HG02852 (cell line): ENCODE measurements around the gene NANOS1.

Experiments
- ATAC-seq: cut with Tn5 transposase; IDR thresholded peaks from one replicate; pipeline ENCODE4 v1.9.1; 2021; ENCODE audit warnings: mild to moderate bottlenecking, moderate library complexity; ENCODE audit not compliant: unreplicated experiment

NANOS1 gene, protein sequence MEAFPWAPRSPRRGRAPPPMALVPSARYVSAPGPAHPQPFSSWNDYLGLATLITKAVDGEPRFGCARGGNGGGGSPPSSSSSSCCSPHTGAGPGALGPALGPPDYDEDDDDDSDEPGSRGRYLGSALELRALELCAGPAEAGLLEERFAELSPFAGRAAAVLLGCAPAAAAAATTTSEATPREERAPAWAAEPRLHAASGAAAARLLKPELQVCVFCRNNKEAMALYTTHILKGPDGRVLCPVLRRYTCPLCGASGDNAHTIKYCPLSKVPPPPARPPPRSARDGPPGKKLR

DNA sequence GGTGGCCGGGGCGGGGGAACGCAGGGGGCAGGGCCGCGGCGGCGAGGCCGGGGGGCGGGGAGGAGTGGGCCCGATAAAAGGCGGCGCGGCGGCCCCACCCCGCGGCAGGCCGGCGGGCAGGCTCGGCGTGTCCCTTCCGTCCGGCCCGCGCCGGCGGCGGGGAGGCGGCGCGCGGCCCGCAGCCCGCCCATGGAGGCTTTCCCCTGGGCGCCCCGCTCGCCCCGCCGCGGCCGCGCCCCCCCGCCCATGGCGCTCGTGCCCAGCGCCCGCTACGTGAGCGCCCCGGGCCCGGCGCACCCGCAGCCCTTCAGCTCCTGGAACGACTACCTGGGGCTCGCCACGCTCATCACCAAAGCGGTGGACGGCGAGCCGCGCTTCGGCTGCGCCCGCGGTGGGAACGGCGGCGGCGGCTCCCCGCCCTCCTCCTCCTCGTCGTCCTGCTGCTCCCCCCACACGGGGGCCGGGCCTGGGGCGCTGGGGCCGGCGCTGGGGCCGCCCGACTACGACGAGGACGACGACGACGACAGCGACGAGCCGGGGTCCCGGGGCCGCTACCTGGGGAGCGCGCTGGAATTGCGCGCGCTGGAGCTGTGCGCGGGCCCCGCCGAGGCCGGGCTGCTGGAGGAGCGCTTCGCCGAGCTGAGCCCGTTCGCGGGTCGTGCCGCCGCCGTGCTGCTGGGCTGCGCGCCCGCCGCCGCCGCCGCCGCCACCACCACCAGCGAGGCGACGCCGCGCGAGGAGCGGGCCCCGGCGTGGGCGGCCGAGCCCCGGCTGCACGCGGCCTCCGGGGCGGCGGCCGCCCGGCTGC lies at the start of gene NANOS1:
Gene NANOS1 (plus strand): TSS at position 102 of the 808 bp plus-strand sequence. CDS start 88 bp downstream, at position 190.
- peak; percentile 23 for ATAC-seq

DNA sequence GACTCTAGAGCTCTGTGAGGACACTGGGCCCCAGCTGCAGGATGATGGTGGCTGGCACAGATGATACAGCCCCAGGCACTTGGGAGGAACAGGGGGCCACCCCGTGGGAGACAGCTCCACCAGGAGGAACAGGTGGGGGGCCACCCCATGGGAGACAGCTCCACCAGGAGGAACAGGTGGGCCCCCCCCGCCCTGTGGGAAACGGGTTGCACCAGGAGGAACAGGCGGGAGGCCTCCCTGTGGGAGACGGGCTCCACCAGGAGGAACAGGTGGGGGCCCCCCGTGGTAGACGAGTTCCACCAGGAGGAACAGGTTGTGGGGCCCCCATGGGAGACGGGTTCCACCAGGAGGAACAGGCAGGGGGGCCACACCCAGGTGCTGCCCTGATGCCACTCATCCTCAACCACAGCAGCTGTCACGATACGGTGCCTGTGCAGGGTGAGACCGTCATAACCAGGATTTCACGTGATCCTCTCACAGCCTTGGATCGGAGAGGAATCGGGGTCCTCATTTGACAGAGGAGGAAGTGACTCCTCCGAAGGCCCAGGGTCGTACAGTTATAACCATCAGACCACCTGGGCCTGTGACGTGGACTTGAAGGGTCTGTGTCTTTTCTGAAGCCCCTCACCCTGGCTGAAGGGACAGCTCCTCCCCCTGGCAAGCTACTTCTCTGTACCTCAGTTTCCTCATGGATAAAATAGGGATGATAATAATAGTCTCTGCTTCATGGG lies 49.2 kb upstream of the NANOS1 start:
- ATAC-seq, result no peak

DNA sequence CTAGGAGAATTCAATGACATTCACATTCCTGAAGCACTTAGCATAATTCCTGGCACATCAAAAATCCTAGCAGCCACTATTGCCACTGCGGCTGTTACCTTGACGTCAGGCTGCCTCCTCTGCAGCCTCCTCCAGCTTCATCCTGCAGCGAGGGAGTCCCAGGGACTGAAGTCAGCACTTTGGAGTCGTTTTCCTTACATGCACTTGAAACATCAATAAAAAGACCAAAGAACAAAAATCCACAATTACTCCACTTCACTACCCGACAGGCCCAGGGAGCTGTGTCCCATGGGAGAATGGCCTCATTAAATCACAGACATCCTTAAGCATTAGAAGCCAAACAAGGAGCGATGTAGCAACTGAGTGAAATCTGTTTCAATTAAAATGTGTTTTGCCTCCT lies 48.6 kb upstream of the NANOS1 start:
- ATAC-seq, result no peak

DNA sequence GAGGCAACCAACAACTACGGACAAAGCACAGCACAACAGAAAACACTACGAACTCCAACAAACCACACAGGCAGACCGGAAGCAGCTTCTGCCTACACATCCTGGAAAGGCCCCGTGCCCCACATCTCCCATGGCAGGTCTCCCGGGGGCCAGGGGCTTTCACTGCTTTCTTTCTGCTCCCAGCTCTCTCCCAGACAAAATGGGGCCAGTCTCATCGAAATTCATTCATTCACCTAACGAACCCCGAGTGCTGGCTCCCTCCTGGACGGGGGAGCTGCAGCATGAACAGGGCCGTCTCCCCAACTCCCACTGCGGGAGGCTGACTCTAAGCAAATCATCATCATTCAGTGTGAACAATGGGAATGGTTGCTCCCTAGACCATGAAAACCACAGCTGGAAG lies 47.6 kb upstream of the NANOS1 start:
- ATAC-seq, result no peak

DNA sequence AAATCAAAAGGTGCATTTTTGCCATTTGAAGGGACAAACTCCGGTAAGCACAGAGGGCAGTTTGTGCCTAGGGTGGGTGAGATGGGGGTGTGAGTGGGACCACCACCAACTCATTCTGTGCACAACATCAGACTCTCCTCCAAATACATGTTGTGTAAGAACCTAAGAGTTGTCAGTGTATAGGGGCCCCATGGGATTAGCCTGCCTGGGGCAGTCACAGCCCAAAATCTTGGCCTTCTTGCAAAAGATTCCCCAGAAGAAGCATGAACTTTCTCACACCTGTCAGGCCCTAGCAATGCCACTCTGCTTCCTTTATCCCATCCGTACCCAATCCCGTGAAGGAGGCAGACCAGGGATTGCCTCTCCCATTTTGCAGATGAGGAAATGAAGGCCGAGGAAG lies 47.1 kb upstream of the NANOS1 start:
- no peak for ATAC-seq

DNA sequence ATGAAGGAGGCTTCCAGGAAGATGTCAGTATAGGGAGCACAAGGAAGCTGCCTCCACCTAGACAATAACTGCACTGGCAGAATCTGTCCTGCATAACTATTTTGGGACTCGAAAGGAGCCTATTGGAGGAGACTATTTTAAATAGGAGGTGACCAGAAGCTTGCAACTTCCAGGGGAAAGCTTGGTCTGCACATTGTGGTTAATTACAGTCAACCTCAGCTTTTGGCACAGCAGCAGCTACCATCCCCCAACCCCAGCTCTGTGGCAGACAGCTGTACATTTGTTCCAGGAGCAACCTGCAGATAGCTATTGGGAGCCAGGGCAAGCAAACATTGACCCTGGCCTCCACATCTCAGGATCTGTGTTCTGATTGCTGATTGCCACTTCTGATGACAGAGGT lies 46.3 kb upstream of the NANOS1 start:
- no peak for ATAC-seq

DNA sequence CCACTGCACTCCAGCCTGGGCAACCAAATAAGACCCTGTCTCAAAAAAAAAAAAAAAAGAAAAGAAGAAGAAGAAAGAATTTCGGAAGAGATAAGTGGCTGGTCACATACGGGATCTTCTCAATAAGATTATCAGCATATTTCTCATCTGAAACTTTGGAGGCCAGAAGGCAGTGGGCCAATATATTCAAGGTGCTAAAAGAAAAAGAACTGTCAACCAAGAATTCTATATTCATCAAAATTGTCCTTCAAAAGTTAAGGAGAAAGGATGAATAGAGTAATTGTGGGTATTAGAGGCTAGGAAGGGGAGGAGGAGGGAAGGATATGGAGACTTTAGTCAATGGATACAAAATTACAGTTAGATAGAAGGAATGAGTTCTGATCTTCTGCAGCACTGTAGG lies 43.9 kb upstream of the NANOS1 start:
- no peak for ATAC-seq

DNA sequence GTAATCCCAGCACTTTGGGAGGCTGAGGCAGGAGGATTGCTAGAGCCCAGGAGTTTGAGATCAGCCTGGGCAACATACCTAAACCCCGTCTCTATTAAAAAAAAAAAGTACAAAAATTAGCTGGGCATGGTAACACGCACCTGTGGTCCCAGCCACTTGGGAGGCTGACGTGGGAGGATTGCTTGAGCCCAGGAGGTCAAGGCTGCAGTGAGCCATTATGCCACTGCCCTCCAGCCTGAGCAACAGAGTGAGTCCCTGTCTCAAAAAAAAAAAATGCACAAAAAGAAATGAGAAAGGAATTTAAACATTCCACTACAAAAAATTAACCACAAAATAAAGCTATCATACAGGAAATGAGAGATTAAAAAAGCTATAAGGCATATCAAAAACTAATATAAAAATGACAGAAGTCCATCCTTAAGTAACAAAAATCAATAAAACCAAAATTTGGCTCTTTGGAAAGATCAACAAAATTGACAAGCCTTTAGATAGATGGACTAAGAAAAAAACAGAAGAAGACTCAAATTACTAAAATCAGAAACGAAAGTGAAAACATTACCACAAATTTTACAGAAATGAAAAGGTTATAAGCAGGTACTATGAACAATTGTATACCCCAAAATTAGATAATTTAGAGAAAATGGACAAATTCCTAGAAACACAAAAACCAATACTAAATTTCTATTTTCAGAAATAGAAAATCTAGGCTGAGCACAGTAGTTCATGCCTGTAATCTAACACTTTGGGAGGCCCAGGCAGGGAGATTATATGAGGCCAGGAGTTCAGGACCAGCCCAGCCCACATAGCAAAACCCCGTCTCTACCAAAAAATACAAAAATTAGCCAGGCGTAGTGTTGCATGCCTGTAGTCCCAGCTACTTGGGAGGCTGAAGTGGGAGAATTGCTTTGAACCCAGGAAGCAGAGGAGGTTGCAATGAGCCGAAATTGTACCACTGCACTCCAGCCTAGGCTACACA lies 42.4 kb upstream of the NANOS1 start:
- ATAC-seq, result peak; percentile 89

DNA sequence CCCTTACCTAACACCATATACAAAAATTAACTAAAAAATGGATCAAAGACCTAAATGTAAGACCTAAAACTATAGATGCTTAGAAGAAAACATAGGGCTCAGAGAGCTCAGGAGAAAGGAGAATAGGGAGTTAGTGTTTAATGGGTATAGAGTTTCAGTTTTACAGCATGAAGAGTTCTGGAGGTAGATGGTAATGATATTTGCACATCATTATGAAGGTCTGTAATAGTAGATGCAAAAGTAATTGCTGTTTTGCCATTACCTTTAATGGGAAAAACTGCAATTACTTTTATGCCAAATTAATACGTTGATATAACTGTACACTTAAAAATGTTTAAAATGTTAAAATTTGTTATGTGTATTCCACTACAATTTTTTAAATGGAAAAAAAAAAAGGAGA lies 39.2 kb upstream of the NANOS1 start:
- ATAC-seq, result no peak

DNA sequence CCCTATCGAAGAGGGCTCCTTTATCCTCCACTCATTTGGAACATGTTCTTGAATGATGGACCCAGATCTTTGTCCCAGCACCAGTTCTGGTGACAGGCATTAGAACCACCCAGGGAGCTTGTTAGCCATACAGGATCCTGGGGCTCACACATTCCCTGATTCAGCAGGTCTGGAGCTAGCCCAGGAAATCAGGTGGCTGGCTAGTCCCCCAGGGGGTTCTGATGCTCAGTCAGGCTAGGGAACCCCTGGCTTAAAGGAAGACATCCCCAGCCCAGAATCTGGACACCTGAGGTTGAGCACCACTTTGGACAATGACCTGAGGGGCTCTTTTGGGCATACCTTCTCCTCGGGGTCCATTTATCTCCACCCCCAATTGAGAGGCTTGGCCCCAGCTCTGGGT lies 37.0 kb upstream of the NANOS1 start:
- no peak for ATAC-seq

DNA sequence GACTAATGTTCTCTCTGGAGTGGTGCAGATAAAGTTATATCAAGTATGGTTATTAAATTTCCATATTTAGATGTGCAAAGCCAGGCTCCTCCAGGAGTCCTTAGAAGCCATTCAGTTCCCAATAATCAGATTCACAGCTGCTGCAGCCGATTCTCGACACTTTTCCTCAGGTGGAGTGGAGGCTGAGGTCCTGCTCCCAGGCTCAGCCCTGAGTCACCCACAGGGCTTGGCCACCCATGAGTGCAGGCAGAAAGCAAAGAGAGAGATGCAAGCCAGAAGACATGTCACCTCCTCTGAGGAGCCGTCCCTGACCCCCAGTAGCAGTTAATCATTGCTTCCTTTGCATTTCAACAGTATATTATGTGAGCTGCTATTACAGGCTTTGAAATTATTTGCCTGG lies 36.3 kb upstream of the NANOS1 start:
- no peak for ATAC-seq

DNA sequence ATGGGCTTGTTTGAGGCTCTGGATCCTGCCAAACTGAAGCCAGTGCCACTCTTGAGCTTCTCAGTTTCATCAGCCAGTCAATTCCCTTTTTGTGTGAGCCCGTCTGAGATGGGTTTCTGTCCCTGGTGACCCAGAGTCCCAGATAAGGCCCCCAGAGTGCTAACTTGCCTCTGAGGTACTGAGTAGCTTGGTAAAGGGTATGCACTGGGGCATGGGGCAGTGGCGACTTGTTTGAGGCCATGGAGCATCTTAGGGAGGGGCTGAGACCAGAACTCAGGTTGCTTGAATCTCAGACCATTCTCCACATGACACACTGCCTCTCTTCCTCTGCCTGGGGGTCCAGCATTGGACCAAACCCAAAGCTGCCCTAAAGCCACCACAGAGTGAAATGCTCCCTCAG lies 35.2 kb upstream of the NANOS1 start:
- ATAC-seq, result no peak

DNA sequence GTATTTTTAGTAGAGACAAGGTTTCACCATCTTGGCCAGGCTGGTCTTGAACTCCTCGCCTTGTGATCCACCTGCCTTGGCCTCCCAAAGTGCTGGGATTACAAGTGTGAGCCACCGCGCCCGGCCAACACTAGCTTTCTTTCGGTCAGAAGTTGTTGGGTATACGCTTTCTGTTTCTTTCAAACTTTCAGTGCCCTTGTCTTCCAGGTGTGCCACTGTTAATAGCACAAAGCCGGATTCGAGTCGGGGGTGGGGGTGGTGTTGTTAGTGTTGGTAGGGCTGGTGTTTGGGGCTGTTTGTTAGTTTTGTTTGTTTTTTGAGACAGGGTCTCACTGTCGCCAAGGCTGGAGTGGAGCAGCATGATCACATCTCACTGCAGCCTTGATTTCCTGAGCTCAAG lies 33.8 kb upstream of the NANOS1 start:
- ATAC-seq, result no peak

DNA sequence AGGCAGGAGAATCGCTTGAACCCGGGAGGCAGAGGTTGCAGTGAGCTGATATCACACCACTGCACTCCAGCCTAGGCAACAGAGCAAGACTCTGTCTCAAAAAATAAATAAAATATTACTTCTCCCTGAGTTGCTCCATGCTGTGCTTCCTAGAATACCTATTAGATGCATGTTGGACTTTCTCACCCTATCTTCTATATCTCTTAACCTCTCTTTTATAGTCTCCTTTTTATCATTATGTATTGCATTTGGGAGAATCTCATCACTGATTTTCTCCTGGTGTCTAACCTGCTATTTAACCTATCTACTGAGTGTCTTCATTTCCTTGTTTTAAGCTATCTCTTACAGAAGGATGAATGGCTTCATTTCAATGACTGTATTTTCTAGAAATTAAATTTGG lies 32.1 kb upstream of the NANOS1 start:
- no peak for ATAC-seq

DNA sequence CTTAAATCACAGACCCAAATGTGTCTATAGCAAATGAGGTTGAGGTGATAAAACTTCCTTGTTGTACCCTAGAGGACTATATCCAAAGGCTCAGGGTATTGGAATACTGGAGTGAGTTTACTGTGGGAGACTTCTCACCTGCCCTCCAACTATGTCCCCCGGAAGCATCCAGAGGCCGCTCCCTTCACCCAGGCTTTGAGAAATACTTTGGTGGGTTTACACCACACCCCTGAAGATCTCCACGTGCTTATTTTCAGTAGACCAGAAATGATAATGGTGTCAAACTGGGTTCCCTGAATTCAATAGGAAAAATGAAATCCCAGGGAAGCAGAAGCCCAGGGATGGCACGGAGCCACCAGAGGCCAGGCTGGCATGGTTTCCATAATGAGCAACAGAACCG lies 31.3 kb upstream of the NANOS1 start:
- no peak for ATAC-seq

DNA sequence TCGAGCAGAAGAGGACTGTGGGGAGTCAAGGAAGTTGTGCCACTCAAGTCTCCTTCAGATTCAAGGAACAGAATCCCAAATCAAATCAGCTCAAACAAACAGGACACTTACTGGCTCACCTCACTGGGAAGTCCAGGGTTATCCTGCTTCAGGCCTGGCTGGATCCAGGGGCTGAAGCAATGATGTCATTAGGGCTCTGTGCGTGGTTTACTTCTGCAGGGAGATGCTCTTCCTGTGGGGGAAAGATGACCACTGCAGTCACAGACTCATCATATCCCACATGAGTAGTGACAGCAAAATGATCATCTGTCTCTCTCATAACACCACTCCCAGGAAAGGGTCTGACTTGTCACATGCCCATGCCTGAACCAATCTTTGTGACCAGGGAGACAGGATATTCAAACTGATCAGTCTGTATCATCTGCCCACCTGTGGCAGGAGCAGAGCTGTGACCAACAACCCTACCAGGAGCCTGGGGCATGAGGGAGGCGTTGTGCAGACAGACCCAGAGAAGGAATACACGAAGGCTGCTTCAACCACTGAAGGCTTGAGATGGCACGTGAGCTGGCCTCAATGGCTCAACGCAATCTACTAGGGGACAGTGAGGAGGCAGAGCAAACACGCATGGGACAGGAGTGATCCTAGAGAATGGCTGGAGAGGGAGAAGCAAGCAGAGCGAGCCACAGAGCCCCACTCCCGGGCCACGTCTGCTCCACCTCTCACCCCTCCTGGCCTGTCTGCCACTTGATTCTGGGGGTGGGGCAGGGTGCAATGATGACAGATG lies 27.6 kb upstream of the NANOS1 start:
- no peak for ATAC-seq

DNA sequence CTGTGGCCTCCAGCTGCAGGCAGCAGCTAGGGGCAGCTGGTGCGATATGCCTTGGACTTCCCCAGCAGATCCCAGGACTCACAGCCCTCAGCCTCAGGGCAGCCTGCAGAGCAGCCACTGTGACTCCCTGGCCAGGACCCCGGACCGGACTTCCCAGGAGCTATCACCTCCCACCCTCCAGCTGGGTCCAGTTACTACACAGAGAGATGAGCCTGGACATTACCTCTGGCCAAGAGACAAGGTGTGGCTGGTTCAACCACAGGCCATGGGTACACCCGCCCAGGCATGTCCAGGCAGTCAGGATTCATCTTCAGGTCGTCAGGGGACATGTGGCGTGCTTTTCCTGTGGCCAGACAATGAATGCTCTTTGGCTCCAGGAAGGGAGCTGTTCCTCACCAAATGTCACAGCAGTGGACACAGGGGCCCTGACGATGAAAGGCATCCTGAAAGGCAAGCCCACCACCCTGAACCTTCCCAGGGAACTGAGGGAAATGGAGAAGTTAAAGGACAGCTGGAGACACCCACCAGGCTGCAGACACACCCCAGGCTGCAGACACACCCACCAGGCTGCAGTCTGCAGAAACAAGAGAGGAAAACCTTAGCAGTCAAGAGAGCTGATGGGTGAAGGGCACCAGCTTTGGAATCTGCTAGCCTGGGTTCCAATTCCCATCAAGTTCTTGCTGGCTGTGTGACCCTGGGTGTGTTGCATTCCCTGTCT lies 25.8 kb upstream of the NANOS1 start:
- no peak for ATAC-seq

DNA sequence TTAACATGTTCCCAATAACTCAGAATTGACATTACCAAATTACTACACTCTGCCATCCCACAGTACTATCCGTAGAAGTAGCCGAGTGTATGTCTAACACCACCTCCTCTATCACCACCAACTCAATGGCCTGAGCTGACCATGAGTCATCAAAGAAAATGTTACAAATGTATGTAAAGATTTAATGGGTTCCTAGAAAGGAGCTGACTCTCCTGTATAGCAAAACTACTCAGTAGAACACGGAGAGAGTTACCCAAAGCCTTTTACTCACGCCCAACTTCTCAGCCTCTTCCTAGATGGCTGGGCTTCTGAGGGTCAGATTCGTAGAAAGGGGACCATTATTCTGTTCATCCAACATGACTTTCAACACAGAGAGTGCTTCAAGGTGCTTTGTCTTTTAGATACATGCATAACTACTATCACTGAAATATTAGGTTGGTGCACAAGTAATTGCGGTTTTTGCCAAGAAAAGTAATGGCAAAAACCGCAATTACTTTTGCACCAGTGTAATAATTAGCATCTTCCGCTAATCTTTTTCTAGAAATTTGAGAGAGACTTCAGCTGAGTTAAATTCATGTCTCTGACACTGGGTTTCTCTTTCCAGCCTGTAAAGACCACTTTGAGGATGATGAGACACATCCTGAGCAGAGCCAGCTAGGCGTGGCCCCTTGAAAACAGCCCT lies 24.0 kb upstream of the NANOS1 start:
- no peak for ATAC-seq
